HG03064 (cell line): ENCODE results near the gene GABARAP.
A peak's percentile ranks its signal among the peaks of the same experiment; 100 is the strongest.
"Not testable (repeated sequence)": the region's sequence is repeated elsewhere in the genome, so short reads cannot be mapped to it uniquely, and the experiment has no call there.

Experiments used
- ATAC-seq: cut with Tn5 transposase; IDR thresholded peaks from one replicate; pipeline ENCODE4 v1.9.1; 2021; ENCODE audit warnings: low read depth; ENCODE audit not compliant: unreplicated experiment

Gene GABARAP

GRCh38 chr17:7261379-7262191 lies 19.3 kb upstream of the GABARAP start:
- no peak for ATAC-seq

- ATAC-seq, result no peak
Measured at GRCh38 chr17:7260651-7261378, 18.6 kb upstream of the GABARAP start.

- no peak for ATAC-seq
Measured at GRCh38 chr17:7260151-7260550, 17.9 kb upstream of the GABARAP start.

DNA sequence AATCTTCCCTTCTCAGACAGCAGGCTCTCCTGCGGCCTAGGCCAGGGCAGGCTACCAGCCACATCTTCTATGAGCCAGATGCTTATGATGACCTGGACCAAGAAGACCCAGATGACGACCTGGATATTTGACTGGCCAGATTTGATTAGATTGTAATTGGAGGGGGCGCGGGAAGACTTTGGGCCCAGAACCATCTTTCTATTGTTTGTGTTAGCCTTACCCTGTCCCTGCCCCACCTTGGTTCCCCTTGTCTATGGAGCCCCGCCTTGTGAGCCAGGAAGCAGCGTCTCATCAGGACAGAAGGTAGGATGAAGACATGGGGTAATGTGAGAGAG lies 17.3 kb upstream of the GABARAP start:
- no peak for ATAC-seq

- ATAC-seq, result no peak
Measured at GRCh38 chr17:7258731-7259554, 16.7 kb upstream of the GABARAP start.

DNA sequence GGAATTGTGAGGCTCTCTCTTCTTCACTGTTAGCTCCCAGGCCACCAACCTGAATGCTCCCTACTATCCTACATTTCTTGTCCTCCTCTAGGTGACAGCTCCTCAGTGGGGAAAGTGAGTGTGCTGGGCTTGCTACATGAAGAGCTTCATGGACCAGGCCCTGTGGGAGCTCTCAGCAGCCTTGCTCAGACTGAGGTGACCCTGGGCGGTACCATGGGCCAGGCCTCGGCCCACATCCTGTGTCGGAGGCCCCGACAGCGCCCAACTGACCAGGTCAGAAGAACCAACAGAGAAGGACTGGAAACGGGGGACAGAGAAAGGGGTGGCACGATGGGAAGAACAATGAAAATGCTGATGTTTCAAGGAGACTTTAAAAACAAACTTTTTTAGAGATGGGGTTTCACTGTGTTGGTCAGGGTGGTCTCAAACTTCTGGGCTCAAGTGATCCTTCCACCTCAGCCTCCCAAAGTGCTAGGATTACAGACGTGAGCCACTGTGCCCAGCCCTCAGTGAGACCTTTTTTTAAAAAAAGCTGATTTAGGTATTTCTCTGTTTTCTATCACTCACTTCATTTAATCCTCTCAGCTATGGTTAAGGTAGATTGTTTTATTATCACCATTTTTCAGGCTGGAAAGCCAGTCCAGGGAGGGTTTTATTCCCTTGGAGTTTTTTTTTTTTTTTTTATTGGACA lies 14.7 kb upstream of the GABARAP start:
- no peak for ATAC-seq

- ATAC-seq, result no peak
Measured at GRCh38 chr17:7254511-7254910, 12.3 kb upstream of the GABARAP start.

- no peak for ATAC-seq
Measured at GRCh38 chr17:7253082-7253481, 10.8 kb upstream of the GABARAP start.

DNA sequence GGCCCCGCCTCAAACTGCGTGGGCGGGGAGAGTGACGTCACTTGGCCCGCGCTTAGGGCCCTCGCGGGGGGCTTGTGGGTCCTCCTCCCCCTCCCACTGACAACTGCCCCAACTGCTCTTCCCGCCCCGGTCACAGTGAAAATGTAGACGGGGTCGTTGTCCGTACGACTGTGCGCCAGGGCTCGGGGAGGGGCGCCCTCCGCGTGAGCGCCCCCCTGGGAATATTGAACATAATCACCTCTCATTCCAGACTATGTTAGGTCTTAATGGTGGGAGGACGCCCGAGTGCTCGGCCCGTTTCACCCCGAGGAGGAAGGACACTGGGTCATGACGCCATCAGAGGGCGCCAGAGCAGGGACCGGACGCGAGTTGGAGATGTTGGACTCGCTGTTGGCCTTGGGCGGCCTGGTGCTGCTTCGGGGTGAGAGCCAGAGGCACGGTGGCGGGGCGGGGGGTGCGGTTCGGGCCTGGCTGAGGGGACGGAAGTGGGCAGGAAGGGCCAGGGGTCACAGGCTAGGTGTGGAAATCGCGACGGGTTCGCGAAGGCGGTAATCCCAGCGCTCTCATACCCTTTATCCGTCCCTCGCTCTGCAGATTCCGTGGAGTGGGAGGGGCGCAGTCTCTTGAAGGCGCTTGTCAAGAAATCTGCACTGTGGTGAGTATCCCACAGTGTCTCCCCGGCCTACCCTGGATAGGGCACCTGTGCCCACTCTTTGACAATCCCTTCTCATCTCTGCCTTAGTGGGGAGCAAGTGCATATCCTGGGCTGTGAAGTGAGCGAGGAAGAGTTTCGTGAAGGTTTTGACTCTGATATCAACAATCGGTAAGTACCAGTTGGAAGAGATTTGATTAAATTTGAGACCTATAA lies 10.2 kb upstream of the GABARAP start, which contains the start of gene ELP5:
TSS of gene ELP5 (plus strand) at position 40 of the 868 bp plus-strand sequence. CDS start at position 376, 336 bp downstream.
- peak; percentile 39 for ATAC-seq

- peak; percentile 82 for ATAC-seq
Measured at GRCh38 chr17:7251661-7252175, 9.5 kb upstream of the GABARAP start, which contains the start of gene CTDNEP1. Gene CTDNEP1, minus strand, starts transcription at chr17:7251734. Its CDS starts 438 bp downstream, at chr17:7251296.

- ATAC-seq, result no peak
Measured at GRCh38 chr17:7250695-7251627, 8.7 kb upstream of the GABARAP start.

- ATAC-seq, result no peak
Measured at GRCh38 chr17:7249830-7250229, 7.6 kb upstream of the GABARAP start.

- ATAC-seq, result no peak
Measured at GRCh38 chr17:7249214-7249613, 7.0 kb upstream of the GABARAP start.

DNA sequence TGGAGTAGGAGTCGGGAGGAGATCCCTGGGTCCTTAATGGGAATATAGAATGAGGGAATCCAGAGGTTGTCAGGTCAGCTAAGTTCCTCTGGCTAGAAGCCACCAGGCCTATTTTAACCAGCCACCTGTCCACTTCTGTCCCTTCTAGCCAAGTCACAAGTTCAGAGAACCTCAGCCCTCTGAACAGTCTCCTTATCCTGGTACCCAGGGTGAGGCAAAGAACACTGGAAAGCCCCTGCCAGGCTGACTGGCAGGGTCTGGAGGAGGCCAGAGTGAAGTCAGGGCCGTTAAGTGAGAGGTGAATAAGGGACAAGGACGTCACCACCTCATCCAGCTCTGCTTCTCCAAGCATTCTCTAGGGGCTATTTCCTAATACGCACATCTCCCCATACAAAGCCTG lies 6.5 kb upstream of the GABARAP start:
- no peak for ATAC-seq

- ATAC-seq, result no peak
Measured at GRCh38 chr17:7246779-7247178, 4.5 kb upstream of the GABARAP start.

DNA sequence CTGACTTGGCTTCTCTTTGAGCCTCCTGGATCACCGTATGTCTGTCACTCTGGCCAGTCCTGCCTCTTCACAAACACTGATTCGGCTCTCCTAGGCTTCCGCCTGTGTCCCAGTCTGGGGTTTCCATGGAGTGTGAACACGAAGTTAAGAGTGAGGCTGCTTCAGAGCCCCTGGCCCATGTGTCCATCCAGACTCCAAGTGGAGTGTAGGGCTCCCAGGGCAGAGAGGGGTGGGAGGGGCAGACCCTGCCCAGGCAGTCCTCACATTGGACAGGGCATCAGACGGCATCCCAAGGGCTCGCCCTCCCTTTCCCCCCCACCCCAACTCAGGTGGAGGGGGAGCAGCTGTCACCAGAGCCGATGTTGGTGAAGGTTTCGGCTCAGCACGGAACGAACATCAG lies 1.6 kb upstream of the GABARAP start:
- ATAC-seq, result not testable (repeated sequence)

DNA sequence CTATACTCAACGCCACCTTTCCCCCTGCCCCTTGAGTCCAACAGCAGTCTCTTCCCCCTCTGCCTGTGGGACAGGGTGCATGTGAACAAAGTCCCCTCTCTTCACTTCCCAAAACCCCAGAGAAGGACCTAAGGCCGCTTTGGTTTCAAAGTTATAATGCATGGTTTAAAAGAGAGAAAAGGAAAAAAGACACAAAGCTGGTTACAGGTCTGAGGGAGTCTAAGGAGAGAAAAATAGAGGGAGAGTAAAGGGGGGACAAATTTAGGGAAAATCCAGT lies 1.1 kb upstream of the GABARAP start:
- no peak for ATAC-seq

DNA sequence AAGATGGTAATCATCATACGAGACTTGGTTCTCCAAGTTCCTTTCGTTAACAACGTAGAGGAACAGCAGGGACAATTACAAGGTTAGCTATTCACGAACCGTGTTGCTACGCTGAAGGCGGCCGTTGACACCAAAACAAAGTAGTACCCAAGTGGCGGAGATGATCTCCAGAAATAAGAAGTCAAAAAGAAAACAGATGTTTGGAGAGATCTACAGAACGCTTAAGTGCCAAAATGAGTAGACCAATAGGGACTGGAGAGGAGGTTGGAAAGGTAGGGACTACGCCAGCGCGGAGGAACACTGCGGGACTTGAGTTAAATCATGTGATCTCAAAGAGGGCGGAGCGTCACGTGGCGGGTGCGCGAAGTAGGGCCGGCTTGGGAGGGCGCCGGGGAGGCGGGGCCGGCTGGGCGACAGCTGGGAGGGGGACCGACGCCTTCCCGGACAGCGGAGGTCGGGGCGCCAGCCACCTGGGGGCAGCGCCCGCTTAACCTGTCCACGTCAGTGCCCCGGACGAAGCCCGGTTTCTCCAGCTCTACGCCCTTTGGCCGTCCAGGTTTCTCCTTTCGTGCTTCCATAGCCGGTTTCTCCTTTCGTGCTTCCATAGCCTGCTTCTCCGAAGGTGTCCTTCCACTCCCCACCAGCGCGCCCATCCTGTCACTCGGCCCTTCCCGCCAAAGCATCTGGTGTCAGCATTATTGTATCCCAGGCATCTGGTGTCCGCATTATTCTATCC lies 636 bp upstream of the GABARAP start:
- ATAC-seq, result no peak
